Measurements from ENCODE around the gene VSIR.

Gene VSIR

DNA sequence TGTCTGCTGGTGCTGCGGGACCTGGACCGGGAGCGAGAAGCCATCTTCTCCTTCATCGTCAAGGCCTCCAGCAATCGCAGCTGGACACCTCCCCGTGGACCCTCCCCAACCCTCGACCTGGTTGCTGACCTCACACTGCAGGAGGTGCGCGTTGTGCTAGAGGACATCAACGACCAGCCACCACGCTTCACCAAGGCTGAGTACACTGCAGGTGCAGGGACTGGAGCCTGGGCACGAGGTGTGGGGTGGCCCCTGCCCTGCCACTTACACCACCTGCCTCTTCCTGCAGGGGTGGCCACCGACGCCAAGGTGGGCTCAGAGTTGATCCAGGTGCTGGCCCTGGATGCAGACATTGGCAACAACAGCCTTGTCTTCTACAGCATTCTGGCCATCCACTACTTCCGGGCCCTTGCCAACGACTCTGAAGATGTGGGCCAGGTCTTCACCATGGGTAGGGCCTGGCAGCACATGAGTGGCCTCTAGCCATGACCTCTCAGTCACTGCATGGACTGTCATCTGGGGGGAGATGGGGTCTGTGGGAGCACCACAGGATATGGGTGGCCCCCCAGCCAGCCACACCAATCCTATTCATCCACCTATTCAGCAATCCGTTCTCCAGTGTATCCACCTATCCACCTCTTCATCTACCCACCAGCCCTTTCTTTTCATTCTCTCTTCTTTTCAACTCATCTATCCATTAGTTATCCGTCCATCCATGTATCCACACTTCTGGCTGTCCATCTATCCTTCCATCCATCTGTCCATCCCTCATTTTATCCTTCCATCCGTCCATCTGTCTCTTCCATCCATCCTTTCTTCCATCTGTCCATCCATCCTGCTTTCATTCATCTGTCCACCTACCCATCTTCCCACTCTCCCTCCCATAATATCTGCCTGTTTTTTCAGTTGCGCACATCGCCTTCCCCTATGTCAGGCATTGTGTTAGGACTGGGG is 34.5 kb upstream of the VSIR start:
- no peak overlapping the region for H2BK12ac ChIP-seq (ENCODE audit: low read length in 2 of 2)
- 92% methylated on average over 21 of the region's 21 CpGs for WGBS

GRCh38 chr10:71806704-71807556 is 33.6 kb upstream of the VSIR start:
- DNase-seq = no peak
- Histone ChIP-seq H3K9me3 (ENCODE audit: control insufficient read depth, low read length) (no peaks in the 10 kb centered on the region), H4K91ac (ENCODE audit: low read length) (no peak overlapping the region), H3K18ac (ENCODE audit: low read depth in 1 of 2, low read length in 2 of 2) (no peak overlapping the region), H2BK12ac (ENCODE audit: low read length in 2 of 2) (no peak overlapping the region), H3K9ac (ENCODE audit: low read length) (no peak overlapping the region), H2AFZ (ENCODE audit: low read depth, low read length) (no peak overlapping the region), H3K4me3 (ENCODE audit: insufficient read depth in 1 of 2, low read depth in 1 of 2, low read length in 2 of 2) (no peak overlapping the region), H3K27ac (ENCODE audit: low read length, poor library complexity, severe bottlenecking) (no peak overlapping the region), H2AK5ac (ENCODE audit: low read length, severe bottlenecking) (no peak overlapping the region), H3K4ac (ENCODE audit: low read depth in 1 of 2, low read length in 2 of 2) (no peak overlapping the region), H3K14ac (ENCODE audit: low read length in 2 of 2) (no peak overlapping the region), H3K4me1 (ENCODE audit: control insufficient read depth, insufficient read depth, low read depth, low read length) (peaks cover under 1% of the 10 kb centered on the region), H3K36me3 (ENCODE audit: control insufficient read depth in 1 of 2, insufficient read depth in 2 of 2, low read depth in 1 of 2, low read length in 2 of 2) (peaks cover 5 to 8% of the 10 kb centered on the region in 2 experiments), H2BK5ac (ENCODE audit: low read depth, low read length, poor library complexity, severe bottlenecking) (no peak overlapping the region), H3K4me2 (ENCODE audit: low read length, poor library complexity, severe bottlenecking) (no peak overlapping the region), H2BK120ac (ENCODE audit: low read depth, low read length) (no peak overlapping the region), H4K8ac (ENCODE audit: low read length) (no peak overlapping the region), H3K23ac (ENCODE audit: low read length in 2 of 2) (no peak overlapping the region), H3K27me3 (ENCODE audit: control insufficient read depth in 1 of 2, insufficient read depth in 1 of 2, low read length in 2 of 2) (peaks cover 17 to 39% of the 10 kb centered on the region in 2 experiments), H2BK15ac (ENCODE audit: low read depth, poor library complexity, severe bottlenecking) (no peak overlapping the region), H3K79me1 (replicated peaks; ENCODE audit: low read length, poor library complexity, severe bottlenecking) (no peaks in the 10 kb centered on the region)
- 93% methylated on average over 23 of the region's 23 CpGs for WGBS

More for the DNA sequence above, 34.5 kb upstream of the VSIR start:
- Histone ChIP-seq H2BK15ac (ENCODE audit: low read depth, poor library complexity, severe bottlenecking) (no peak overlapping the region), H3K4ac (ENCODE audit: low read depth in 1 of 2, low read length in 2 of 2) (no peak overlapping the region), H3K4me1 (ENCODE audit: control insufficient read depth, insufficient read depth, low read depth, low read length) (peaks cover 3% of the 10 kb centered on the region), H2BK5ac (ENCODE audit: low read depth, low read length, poor library complexity, severe bottlenecking) (no peak overlapping the region), H3K27ac (ENCODE audit: low read length, poor library complexity, severe bottlenecking) (no peak overlapping the region), H3K79me1 (replicated peaks; ENCODE audit: low read length, poor library complexity, severe bottlenecking) (no peaks in the 10 kb centered on the region), H3K27me3 (ENCODE audit: control insufficient read depth in 1 of 2, insufficient read depth in 1 of 2, low read length in 2 of 2) (peaks cover 17 to 32% of the 10 kb centered on the region in 2 experiments), H2BK120ac (ENCODE audit: low read depth, low read length) (no peak overlapping the region), H4K91ac (ENCODE audit: low read length) (no peak overlapping the region), H3K14ac (ENCODE audit: low read length in 2 of 2) (peak overlapping the region in 1 of 2 experiments; percentile 53), H3K36me3 (ENCODE audit: control insufficient read depth in 1 of 2, insufficient read depth in 2 of 2, low read depth in 1 of 2, low read length in 2 of 2) (peaks cover 14% of the 10 kb centered on the region in 2 experiments), H3K18ac (ENCODE audit: low read depth in 1 of 2, low read length in 2 of 2) (no peak overlapping the region), H2AFZ (ENCODE audit: low read depth, low read length) (no peak overlapping the region), H4K8ac (ENCODE audit: low read length) (no peak overlapping the region), H3K4me2 (ENCODE audit: low read length, poor library complexity, severe bottlenecking) (no peak overlapping the region), H3K9me3 (ENCODE audit: control insufficient read depth, low read length) (no peaks in the 10 kb centered on the region), H2AK5ac (ENCODE audit: low read length, severe bottlenecking) (no peak overlapping the region), H3K9ac (ENCODE audit: low read length) (no peak overlapping the region), H3K23ac (ENCODE audit: low read length in 2 of 2) (no peak overlapping the region), H3K4me3 (ENCODE audit: insufficient read depth in 1 of 2, low read depth in 1 of 2, low read length in 2 of 2) (no peak overlapping the region)
- no peak for DNase-seq

DNA sequence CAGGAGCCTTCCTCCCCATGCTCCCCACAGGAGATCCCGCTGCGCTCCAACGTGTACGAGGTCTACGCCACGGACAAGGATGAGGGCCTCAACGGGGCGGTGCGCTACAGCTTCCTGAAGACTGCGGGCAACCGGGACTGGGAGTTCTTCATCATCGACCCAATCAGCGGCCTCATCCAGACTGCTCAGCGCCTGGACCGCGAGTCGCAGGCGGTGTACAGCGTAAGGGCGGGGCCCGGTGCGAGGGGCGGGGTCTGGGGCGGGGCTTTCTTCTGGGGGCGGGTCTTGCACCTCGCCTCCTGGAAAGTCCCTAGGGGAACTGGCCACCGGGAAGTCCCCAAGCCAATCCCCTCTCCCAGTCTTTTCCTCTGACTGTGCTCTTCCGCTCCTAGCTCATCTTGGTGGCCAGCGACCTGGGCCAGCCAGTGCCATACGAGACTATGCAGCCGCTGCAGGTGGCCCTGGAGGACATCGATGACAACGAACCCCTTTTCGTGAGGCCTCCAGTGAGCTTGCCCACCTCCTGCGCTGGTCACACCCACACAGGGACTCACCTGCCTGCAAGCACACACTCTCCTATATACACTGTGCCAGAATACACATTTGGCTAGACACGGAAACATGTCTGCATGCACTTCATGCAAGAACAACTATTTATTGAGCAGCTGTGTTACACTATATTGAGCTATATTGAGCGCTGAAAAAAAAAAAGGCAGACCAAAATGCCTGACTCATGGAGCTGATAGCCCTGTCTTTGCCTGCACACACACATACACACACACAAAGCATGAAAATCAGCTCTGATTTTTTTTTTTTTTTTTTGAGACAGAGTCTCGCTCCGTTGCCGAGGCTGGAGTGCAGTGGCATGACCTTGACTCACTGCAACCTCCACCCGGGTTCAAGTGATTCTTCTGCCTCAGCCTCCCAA is 32.7 kb upstream of the VSIR start:
- Histone ChIP-seq H3K18ac (ENCODE audit: low read depth in 1 of 2, low read length in 2 of 2) (no peak overlapping the region), H4K91ac (ENCODE audit: low read length) (no peak overlapping the region), H3K36me3 (ENCODE audit: control insufficient read depth in 1 of 2, insufficient read depth in 2 of 2, low read depth in 1 of 2, low read length in 2 of 2) (peaks cover under 1 to 5% of the 10 kb centered on the region in 2 experiments), H3K4ac (ENCODE audit: low read depth in 1 of 2, low read length in 2 of 2) (no peak overlapping the region), H3K9ac (ENCODE audit: low read length) (no peak overlapping the region), H3K27ac (ENCODE audit: low read length, poor library complexity, severe bottlenecking) (no peak overlapping the region), H3K14ac (ENCODE audit: low read length in 2 of 2) (peak overlapping the region in 1 of 2 experiments; percentile 69), H2BK15ac (ENCODE audit: low read depth, poor library complexity, severe bottlenecking) (no peak overlapping the region), H3K4me1 (ENCODE audit: control insufficient read depth, insufficient read depth, low read depth, low read length) (no peaks in the 10 kb centered on the region), H2BK120ac (ENCODE audit: low read depth, low read length) (no peak overlapping the region), H4K8ac (ENCODE audit: low read length) (no peak overlapping the region), H2BK12ac (ENCODE audit: low read length in 2 of 2) (no peak overlapping the region), H3K27me3 (ENCODE audit: control insufficient read depth in 1 of 2, insufficient read depth in 1 of 2, low read length in 2 of 2) (peaks cover 17 to 44% of the 10 kb centered on the region in 2 experiments), H3K23ac (ENCODE audit: low read length in 2 of 2) (no peak overlapping the region), H3K79me1 (replicated peaks; ENCODE audit: low read length, poor library complexity, severe bottlenecking) (no peaks in the 10 kb centered on the region), H2AFZ (ENCODE audit: low read depth, low read length) (no peak overlapping the region), H3K4me2 (ENCODE audit: low read length, poor library complexity, severe bottlenecking) (no peak overlapping the region), H2BK5ac (ENCODE audit: low read depth, low read length, poor library complexity, severe bottlenecking) (no peak overlapping the region), H2AK5ac (ENCODE audit: low read length, severe bottlenecking) (no peak overlapping the region), H3K4me3 (ENCODE audit: insufficient read depth in 1 of 2, low read depth in 1 of 2, low read length in 2 of 2) (no peak overlapping the region), H3K9me3 (ENCODE audit: control insufficient read depth, low read length) (no peaks in the 10 kb centered on the region)
- 25% methylated on average over 41 of the region's 41 CpGs for WGBS
- DNase-seq = peak; percentile 44

Data from mesenchymal stem cell (in vitro differentiated cells and primary cell).